ENCODE data around the gene THEMIS. TPM values are rescaled to one million over a fixed set of nuclear protein-coding genes. Genes with fewer than 3 reads are reported as not detected.

THEMIS gene
- total RNA-seq, 1 donor from 2014 or later, result 0.07 TPM

DNA sequence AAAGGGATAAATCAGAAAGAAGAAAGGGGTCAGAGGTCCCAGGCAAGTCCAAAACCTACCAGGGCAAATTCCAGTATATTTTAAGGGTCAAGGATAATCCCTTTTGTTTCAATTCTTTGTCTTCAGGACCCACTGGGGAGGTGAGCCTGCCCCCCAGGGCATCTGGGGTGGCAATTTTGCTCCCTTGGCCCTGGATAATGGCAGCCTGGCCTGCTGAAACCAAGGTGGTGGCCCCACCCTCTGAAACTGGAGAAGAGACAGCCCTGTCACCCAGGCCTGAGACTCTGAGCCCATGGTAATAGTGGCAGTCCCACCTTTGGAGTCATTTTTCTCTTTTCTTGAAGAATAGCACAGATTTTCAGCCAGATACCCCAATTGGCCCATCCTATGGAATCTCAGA is 205.8 kb downstream of the THEMIS start:
- Histone ChIP-seq H3K9me3 (ENCODE audit: insufficient read depth, low read depth, low read length) (no peaks in the 10 kb centered on the region), H3K36me3 (ENCODE audit: insufficient read depth, low read length) (no peaks in the 10 kb centered on the region), H2AFZ (ENCODE audit: low read depth, low read length) (no peak overlapping the region), H4K20me1 (ENCODE audit: insufficient read depth, low read length) (no peaks in the 10 kb centered on the region), H3K27ac (ENCODE audit: low read depth, low read length) (no peak overlapping the region), H3K27me3 (ENCODE audit: insufficient read depth, low read length) (no peaks in the 10 kb centered on the region), H3K4me2 (ENCODE audit: low read length) (no peak overlapping the region), H3K4me1 (ENCODE audit: insufficient read depth, low read length) (no peaks in the 10 kb centered on the region), H3K4me3 (ENCODE audit: insufficient read depth, low read depth, low read length) (no peak overlapping the region), H3K79me2 (ENCODE audit: insufficient read depth, low read length) (no peaks in the 10 kb centered on the region), H3K9ac (ENCODE audit: low read length) (no peak overlapping the region)
- H3K36me3 Mint-ChIP-seq (ENCODE audit: low read depth, unreplicated experiment), result no peaks in the 10 kb centered on the region
- no peak for FAIRE-seq
- DNase-seq (ENCODE audit: low read depth), result no peak
- H3K4me1 Mint-ChIP-seq (ENCODE audit: low read depth, unreplicated experiment), result no peaks in the 10 kb centered on the region
- H3K27me3 Mint-ChIP-seq (ENCODE audit: low read depth, unreplicated experiment), result no peaks in the 10 kb centered on the region
- no peak overlapping the region for H3K27ac Mint-ChIP-seq (ENCODE audit: unreplicated experiment)
- no peak for TF ChIP-seq CTCF (IDR thresholded peaks at IDR 0.05; ENCODE audit: insufficient read depth, low read depth, low read length)
- no peak for TF ChIP-seq EZH2 (IDR thresholded peaks at IDR 0.05; ENCODE audit: insufficient read depth, low read length)
- peaks cover 2% of the 10 kb centered on the region for H3K9me3 Mint-ChIP-seq (ENCODE audit: unreplicated experiment)
- H3K4me3 Mint-ChIP-seq (ENCODE audit: unreplicated experiment), result no peak overlapping the region

GRCh38 chr6:127691146-127691545 is 209.7 kb downstream of the THEMIS start:
- FAIRE-seq (no peak), DNase-seq (ENCODE audit: low read depth) (no peak)
- Histone ChIP-seq H3K27ac (ENCODE audit: low read depth, low read length) (no peak overlapping the region), H3K4me2 (ENCODE audit: low read length) (no peak overlapping the region), H3K4me1 (ENCODE audit: insufficient read depth, low read length) (no peaks in the 10 kb centered on the region), H3K9ac (ENCODE audit: low read length) (no peak overlapping the region), H3K27me3 (ENCODE audit: insufficient read depth, low read length) (no peaks in the 10 kb centered on the region), H2AFZ (ENCODE audit: low read depth, low read length) (no peak overlapping the region), H3K79me2 (ENCODE audit: insufficient read depth, low read length) (no peaks in the 10 kb centered on the region), H3K4me3 (ENCODE audit: insufficient read depth, low read depth, low read length) (no peak overlapping the region), H3K36me3 (ENCODE audit: insufficient read depth, low read length) (no peaks in the 10 kb centered on the region), H4K20me1 (ENCODE audit: insufficient read depth, low read length) (no peaks in the 10 kb centered on the region), H3K9me3 (ENCODE audit: insufficient read depth, low read depth, low read length) (no peaks in the 10 kb centered on the region)
- Mint-ChIP-seq H3K9me3 (ENCODE audit: unreplicated experiment) (no peaks in the 10 kb centered on the region), H3K4me3 (ENCODE audit: unreplicated experiment) (no peak overlapping the region), H3K36me3 (ENCODE audit: low read depth, unreplicated experiment) (no peaks in the 10 kb centered on the region), H3K4me1 (ENCODE audit: low read depth, unreplicated experiment) (no peaks in the 10 kb centered on the region), H3K27ac (ENCODE audit: unreplicated experiment) (no peak overlapping the region), H3K27me3 (ENCODE audit: low read depth, unreplicated experiment) (no peaks in the 10 kb centered on the region)
- TF ChIP-seq CTCF (IDR thresholded peaks at IDR 0.05; ENCODE audit: insufficient read depth, low read depth, low read length) (no peak), EZH2 (IDR thresholded peaks at IDR 0.05; ENCODE audit: insufficient read depth, low read length) (no peak)

DNA sequence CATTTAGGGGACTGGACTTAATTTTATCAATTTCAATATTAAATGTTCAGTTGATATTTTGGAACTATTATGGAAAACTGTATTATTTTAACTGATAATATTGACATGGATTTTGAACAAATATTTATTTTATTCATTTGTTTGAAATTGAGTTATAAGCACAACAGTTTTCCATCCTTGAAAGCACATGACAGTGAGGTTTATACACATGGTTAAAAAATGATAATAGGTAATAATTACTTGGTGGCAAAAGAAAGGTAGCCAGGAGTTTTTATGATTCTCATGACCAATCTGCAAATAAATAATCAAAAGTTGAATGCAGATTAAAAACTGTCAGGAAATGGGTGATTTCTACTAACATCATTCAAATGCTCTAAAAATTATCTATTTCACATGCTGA is 210.3 kb downstream of the THEMIS start:
- H3K36me3 ChIP-seq (ENCODE audit: insufficient read depth, low read length), result no peaks in the 10 kb centered on the region
- H3K27ac Mint-ChIP-seq (ENCODE audit: unreplicated experiment), result no peak overlapping the region
- no peaks in the 10 kb centered on the region for H3K4me1 ChIP-seq (ENCODE audit: insufficient read depth, low read length)
- no peak for FAIRE-seq
- no peak overlapping the region for H3K27ac ChIP-seq (ENCODE audit: low read depth, low read length)
- H3K79me2 ChIP-seq (ENCODE audit: insufficient read depth, low read length), result no peaks in the 10 kb centered on the region
- no peaks in the 10 kb centered on the region for H4K20me1 ChIP-seq (ENCODE audit: insufficient read depth, low read length)
- no peaks in the 10 kb centered on the region for H3K27me3 Mint-ChIP-seq (ENCODE audit: low read depth, unreplicated experiment)
- no peaks in the 10 kb centered on the region for H3K9me3 Mint-ChIP-seq (ENCODE audit: unreplicated experiment)
- H3K36me3 Mint-ChIP-seq (ENCODE audit: low read depth, unreplicated experiment), result no peaks in the 10 kb centered on the region
- TF ChIP-seq CTCF (IDR thresholded peaks at IDR 0.05; ENCODE audit: insufficient read depth, low read depth, low read length) (no peak), EZH2 (IDR thresholded peaks at IDR 0.05; ENCODE audit: insufficient read depth, low read length) (no peak)
- H3K4me1 Mint-ChIP-seq (ENCODE audit: low read depth, unreplicated experiment), result peaks cover 1% of the 10 kb centered on the region
- H3K4me3 Mint-ChIP-seq (ENCODE audit: unreplicated experiment), result no peak overlapping the region
- H3K9ac ChIP-seq (ENCODE audit: low read length), result no peak overlapping the region
- no peak overlapping the region for H3K4me3 ChIP-seq (ENCODE audit: insufficient read depth, low read depth, low read length)
- no peak for DNase-seq (ENCODE audit: low read depth)
- H3K27me3 ChIP-seq (ENCODE audit: insufficient read depth, low read length), result no peaks in the 10 kb centered on the region
- H2AFZ ChIP-seq (ENCODE audit: low read depth, low read length), result no peak overlapping the region
- no peaks in the 10 kb centered on the region for H3K9me3 ChIP-seq (ENCODE audit: insufficient read depth, low read depth, low read length)
- no peak overlapping the region for H3K4me2 ChIP-seq (ENCODE audit: low read length)

All from astrocyte (in vitro differentiated cells and primary cell).